ENCODE data around the gene LYZL1.

The LYZL1 gene

DNA sequence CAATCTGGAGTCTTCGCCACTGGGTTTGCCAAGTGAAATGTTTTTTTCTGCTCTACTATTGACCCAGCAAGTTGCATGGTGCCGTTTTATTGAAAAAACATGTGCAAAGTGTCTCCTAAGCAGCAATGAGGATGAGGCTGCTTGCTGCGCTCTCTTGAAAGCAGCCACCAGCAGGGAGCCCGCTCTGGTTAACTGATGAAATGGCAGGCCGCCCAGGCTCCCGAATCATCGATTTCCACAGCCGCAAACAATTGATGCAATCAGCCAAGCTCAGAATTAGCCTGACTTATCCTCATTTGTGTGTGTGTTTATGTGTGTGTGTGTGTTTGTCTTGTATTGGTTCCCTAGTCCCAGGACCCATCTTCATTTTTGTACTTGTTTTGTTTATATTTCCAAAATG is 22.2 kb upstream of the LYZL1 start:
- H3K4me3 Mint-ChIP-seq, result no peak overlapping the region
- peaks cover 17% of the 10 kb centered on the region for H3K27me3 Mint-ChIP-seq (ENCODE audit: low read depth)
- peak overlapping the region in 1 of 3 experiments; percentile 74 for H3K27ac Mint-ChIP-seq
- H3K36me3 Mint-ChIP-seq (ENCODE audit: low read depth), result no peaks in the 10 kb centered on the region
- H3K9me3 Mint-ChIP-seq, result peaks cover 6% of the 10 kb centered on the region
- TF ChIP-seq, protein P1, sequence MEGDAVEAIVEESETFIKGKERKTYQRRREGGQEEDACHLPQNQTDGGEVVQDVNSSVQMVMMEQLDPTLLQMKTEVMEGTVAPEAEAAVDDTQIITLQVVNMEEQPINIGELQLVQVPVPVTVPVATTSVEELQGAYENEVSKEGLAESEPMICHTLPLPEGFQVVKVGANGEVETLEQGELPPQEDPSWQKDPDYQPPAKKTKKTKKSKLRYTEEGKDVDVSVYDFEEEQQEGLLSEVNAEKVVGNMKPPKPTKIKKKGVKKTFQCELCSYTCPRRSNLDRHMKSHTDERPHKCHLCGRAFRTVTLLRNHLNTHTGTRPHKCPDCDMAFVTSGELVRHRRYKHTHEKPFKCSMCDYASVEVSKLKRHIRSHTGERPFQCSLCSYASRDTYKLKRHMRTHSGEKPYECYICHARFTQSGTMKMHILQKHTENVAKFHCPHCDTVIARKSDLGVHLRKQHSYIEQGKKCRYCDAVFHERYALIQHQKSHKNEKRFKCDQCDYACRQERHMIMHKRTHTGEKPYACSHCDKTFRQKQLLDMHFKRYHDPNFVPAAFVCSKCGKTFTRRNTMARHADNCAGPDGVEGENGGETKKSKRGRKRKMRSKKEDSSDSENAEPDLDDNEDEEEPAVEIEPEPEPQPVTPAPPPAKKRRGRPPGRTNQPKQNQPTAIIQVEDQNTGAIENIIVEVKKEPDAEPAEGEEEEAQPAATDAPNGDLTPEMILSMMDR (IDR thresholded peaks at IDR 0.05; ENCODE audit: unreplicated experiment in 3 of 3), result no peak
- H3K4me1 Mint-ChIP-seq, result peaks cover 5% of the 10 kb centered on the region

DNA sequence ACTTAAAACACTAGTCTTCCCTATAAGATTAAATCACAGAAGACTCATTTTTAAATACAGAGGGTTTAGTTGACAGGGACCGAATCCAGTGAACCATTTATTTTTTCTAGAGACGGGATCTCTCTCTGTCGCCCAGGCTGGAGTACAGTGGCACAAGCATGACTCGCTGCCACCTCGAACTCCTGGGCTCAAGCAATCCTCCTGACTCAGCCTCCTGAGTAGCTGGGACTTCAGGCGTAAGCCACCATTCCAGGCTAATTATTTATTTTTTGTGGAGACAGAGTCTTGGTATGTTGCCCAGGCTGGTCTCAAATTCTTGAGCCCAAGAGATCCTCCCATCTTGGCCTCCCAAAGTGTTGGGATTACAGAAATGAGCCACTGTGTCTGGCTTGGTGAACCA is 20.9 kb upstream of the LYZL1 start:
- TF ChIP-seq, protein P1 (IDR thresholded peaks at IDR 0.05; ENCODE audit: unreplicated experiment in 3 of 3), result no peak
- H3K4me3 Mint-ChIP-seq, result no peak overlapping the region

DNA sequence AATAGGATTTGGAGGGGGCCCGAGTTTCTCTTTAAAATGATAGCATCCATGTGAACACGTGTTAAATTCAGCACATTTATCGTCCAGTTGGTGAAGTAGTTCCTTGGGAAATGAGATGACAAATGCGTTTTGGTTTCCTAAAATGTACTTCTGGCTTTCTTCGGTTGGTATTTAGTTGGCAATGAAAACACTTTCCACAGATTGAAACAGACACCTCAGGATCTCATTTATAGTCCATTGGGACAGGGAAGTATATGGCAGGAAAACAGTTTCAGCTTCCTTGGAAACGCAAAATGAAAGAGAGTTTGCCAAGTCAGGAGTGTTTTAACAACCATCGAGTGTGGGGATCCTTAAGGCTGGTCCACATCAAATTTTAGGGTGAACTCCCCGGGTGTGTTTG is 19.4 kb upstream of the LYZL1 start:
- peaks cover 5% of the 10 kb centered on the region for H3K4me1 Mint-ChIP-seq
- H3K4me3 Mint-ChIP-seq, result no peak overlapping the region
- H3K27me3 Mint-ChIP-seq (ENCODE audit: low read depth), result peaks cover 14% of the 10 kb centered on the region
- TF ChIP-seq, protein P1 (IDR thresholded peaks at IDR 0.05; ENCODE audit: unreplicated experiment in 3 of 3), result no peak
- H3K36me3 Mint-ChIP-seq (ENCODE audit: low read depth), result no peaks in the 10 kb centered on the region
- peaks cover 6% of the 10 kb centered on the region for H3K9me3 Mint-ChIP-seq
- H3K27ac Mint-ChIP-seq, result no peak overlapping the region

More for the DNA sequence above, 20.9 kb upstream of the LYZL1 start:
- Mint-ChIP-seq H3K4me1 (peaks cover 5% of the 10 kb centered on the region), H3K9me3 (peaks cover 6% of the 10 kb centered on the region), H3K27ac (no peak overlapping the region), H3K36me3 (ENCODE audit: low read depth) (no peaks in the 10 kb centered on the region), H3K27me3 (ENCODE audit: low read depth) (peaks cover 17% of the 10 kb centered on the region)

DNA sequence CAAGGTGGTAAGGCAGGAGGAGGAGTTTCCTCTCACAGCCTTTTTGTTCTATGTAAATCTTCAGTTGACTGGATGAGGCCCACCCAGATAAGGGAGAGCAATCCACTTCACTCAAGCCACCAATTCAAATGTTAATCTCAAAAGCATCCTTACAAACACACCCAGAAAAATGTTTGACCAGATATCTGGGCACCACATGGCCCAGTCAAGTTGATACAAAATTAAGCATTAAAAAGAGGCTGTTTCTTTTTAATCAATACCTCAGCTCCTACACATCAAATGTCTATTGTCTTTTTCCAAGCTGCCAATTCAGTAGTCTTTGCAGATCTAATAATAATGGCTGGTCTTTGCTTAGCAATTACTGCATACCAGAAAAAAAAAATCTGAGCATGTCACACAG is 18.0 kb upstream of the LYZL1 start:
- H3K9me3 Mint-ChIP-seq, result peaks cover 6% of the 10 kb centered on the region
- peaks cover 5% of the 10 kb centered on the region for H3K4me1 Mint-ChIP-seq
- H3K27ac Mint-ChIP-seq, result no peak overlapping the region
- no peaks in the 10 kb centered on the region for H3K36me3 Mint-ChIP-seq (ENCODE audit: low read depth)
- no peak overlapping the region for H3K4me3 Mint-ChIP-seq
- H3K27me3 Mint-ChIP-seq (ENCODE audit: low read depth), result peaks cover 7% of the 10 kb centered on the region
- TF ChIP-seq, protein P1 (IDR thresholded peaks at IDR 0.05; ENCODE audit: unreplicated experiment in 3 of 3), result no peak

DNA sequence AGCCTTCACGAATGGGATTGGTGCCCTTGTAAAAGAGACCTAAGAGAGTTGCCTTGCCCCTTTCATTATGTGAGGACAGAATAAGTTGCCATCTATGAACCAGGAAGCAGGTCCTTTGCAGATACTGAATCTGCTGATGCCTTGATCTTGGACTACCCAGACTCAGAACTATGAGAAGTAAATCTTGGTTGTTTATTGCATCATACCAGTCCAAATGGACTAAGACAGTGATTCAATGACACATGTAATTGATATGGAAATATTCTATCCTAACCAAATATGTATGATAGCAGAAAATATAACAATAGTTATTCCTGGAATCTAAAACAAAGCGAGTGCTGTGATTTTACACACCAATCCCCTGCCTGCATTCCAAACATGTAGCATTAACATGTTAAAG is 17.0 kb upstream of the LYZL1 start:
- Mint-ChIP-seq H3K27ac (no peak overlapping the region), H3K9me3 (peaks cover 6% of the 10 kb centered on the region), H3K4me1 (peaks cover 4% of the 10 kb centered on the region), H3K27me3 (ENCODE audit: low read depth) (peaks cover 5% of the 10 kb centered on the region), H3K36me3 (ENCODE audit: low read depth) (no peaks in the 10 kb centered on the region), H3K4me3 (no peak overlapping the region)
- TF ChIP-seq, protein P1 (IDR thresholded peaks at IDR 0.05; ENCODE audit: unreplicated experiment in 3 of 3), result no peak

DNA sequence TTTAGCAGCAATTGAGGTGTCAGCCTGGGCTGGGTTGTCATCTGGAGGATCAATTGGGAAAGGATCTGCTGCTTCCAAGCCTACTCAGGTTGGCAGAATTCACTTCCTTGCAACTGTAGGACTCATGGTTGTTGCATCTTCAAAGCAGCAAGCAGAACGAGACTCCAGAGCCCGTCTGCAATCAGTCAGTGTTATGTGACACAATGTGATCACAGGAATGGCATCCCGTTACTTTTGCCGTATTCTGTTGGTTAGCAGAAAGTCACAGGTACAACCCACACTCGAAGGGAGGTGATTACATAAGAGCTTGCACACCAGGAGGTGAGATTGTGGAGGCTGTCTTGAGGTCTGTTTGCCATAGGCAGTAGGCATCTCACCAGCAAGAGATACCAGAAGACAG is 15.4 kb upstream of the LYZL1 start:
- no peaks in the 10 kb centered on the region for H3K36me3 Mint-ChIP-seq (ENCODE audit: low read depth)
- peaks cover 6% of the 10 kb centered on the region for H3K9me3 Mint-ChIP-seq
- peaks cover 5% of the 10 kb centered on the region for H3K27me3 Mint-ChIP-seq (ENCODE audit: low read depth)
- H3K4me1 Mint-ChIP-seq, result peaks cover 4% of the 10 kb centered on the region
- H3K4me3 Mint-ChIP-seq, result no peak overlapping the region
- TF ChIP-seq, protein P1 (IDR thresholded peaks at IDR 0.05; ENCODE audit: unreplicated experiment in 3 of 3), result no peak
- H3K27ac Mint-ChIP-seq, result no peak overlapping the region

Data from nephron (organoid).